HG02885 (cell line): ENCODE results near the gene SLC25A33.
A peak's percentile ranks its signal among the peaks of the same experiment; 100 is the strongest.
"Not testable (repeated sequence)": the region's sequence is repeated elsewhere in the genome, so short reads cannot be mapped to it uniquely, and the experiment has no call there.

Source experiments
- ATAC-seq: cut with Tn5 transposase; IDR thresholded peaks from one replicate; pipeline ENCODE4 v1.9.1; 2021; ENCODE audit warnings: mild to moderate bottlenecking; ENCODE audit not compliant: unreplicated experiment, poor library complexity

SLC25A33 gene

GRCh38 chr1:9538669-9539164 lies 548 bp upstream of the SLC25A33 start:
- ATAC-seq: no peak

DNA sequence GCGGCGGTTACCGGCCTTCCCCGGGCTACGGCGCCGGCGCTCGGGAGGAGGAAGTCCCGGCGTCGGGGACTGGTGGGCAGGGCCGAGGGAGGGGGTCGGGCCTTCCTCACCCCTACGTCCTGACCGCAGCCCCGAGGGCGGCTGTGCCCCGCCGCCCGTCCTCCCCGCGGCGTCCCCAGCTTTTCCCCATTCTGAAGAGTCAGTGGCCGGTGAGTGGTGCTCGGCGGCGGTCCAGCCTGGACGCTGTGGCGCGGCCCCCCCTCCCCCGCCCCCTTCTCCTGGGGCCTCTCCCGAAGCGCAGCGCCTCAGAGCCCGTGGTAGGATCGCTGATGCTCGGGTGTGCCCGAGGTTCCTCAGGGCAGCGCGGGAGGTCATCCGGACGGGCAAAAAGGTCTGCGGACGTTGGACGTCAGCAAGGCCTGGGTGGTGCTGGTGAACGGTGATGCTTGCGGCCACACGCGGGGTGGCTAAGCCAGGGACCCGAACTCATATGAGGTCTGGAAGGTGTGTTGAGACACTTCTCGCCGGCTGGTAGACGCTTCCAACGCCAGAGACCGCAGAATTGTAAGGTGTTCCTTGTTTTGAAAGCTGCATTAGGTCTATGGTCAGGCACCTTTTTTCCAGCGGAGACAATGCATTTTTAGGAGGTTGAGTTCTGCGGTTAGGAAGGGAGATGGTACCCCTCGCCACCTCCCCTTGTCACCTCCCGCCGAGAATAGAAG lies 725 bp downstream of the SLC25A33 start:
- peak; percentile 47 for ATAC-seq

DNA sequence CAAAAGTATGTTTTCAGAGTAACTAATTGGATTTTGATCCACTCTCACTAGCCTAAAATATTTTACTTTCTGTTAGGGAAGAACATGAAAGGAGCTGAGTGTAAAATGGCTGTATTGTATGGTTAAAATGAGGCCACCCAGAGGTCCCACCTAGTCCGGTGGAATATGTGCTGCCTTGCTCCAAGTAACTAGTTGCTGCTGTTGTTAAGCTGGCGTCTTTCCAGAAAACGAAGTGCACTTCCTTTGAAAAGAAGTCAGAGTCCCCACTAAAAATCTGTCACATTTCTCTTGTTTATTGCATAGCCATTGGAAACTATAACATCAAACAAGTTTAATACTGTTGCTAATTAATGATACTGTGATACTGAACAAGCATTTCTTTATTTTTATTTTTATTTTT lies 3.2 kb downstream of the SLC25A33 start:
- no peak for ATAC-seq

DNA sequence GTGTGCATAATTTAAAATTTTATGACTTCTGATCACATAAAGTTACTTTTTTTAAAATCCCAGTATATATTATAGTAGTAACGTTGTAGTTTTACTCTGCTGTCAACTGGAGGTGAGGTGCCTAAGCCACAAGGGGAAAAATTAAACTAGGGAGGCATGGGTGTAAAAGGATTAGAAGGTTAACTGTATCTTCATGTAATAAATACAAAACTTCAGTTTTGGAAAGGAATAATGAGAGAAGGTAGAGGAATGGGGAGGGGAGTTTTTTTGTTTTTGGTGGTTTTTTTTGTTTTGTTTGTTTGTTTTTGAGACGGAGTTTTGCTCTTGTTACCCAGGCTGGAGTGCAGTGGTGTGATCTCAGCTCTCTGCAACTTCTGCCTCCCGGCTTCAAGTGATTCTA lies 5.7 kb downstream of the SLC25A33 start:
- ATAC-seq: no peak

GRCh38 chr1:9549955-9550546 lies 10.8 kb downstream of the SLC25A33 start:
- ATAC-seq: no peak

DNA sequence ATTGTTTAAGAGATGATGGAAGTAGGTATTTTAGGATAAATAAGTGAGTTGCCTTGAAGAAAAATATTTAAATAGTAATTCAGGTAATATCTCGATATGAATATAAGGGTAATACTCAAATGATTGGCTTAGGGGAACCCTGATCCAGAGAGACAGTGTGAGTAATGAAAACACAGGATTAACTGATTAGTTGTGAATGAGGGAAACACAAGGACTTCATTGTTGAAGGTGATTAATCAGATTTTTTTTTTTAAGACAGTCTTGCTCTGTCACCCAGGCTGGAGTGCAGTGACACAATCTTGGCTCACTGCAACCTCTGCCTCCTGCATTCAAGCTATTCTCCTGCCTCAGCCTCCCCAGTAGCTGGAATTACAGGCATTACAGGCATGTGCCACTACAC lies 12.7 kb downstream of the SLC25A33 start:
- no peak for ATAC-seq

DNA sequence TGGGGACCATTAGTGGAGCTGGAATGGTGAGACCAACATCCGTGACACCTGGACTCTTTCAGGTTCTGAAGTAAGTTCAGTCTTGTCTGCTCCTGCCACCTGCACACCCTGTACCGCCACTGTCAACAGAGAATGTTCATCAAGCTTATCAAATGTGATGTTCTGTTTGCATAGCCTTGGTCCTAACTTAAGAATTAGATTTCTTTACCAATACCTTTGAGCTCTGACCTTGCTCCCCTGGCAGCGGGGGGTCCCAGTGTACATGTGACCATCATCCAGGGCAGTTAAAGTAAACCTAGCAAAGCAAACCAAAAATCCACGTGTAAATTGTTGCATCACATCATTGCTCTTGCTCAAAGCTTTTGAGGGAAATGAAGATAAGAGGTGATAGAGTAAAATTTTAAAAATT lies 14.5 kb downstream of the SLC25A33 start:
- no peak for ATAC-seq

DNA sequence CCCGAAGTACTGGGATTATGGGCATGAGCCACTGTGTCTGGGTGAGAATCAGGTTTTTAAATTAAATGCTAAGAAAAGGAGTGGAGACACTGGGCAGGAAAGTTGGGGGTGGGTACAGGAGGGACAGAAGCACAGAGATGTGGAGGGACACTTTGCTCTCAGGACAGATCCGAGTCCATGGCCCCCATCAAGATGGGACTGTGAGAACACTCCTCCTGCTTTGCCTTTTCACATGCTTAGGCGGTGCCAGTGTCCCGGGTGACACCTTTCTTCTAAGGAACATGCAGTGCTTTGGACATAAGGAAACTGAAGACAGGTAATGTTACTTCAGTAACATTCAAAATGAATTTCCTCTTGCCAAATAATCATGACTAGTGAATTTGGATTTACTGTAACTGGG lies 16.7 kb downstream of the SLC25A33 start:
- no peak for ATAC-seq

GRCh38 chr1:9557624-9558023 lies 18.4 kb downstream of the SLC25A33 start:
- ATAC-seq: no peak

- ATAC-seq: no peak
Observed at GRCh38 chr1:9558271-9558945, 19.1 kb downstream of the SLC25A33 start.

- ATAC-seq: no peak
Observed at GRCh38 chr1:9558946-9559545, 19.8 kb downstream of the SLC25A33 start.

DNA sequence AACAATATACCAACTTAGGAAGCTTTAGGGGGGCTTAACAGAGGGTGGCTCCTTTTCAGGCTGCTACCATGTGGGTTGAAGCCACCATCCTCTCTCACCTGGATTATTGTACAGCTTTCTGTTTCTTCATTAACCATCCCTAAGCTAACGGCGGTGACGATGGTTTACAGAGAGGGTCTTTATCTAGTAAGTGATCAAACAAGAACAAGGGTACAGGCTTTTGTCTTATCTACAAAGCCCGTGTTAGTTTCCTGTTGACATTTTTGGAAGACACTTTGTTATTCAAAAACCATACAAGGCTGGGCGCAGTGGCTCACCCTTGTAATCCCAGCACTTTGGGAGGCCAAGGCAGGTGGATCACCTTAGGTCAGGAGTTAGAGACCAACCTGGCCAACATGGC lies 20.4 kb downstream of the SLC25A33 start:
- ATAC-seq: no peak

- not testable (repeated sequence) for ATAC-seq
Observed at GRCh38 chr1:9560090-9560489, 20.8 kb downstream of the SLC25A33 start.

GRCh38 chr1:9561429-9561828 lies 22.2 kb downstream of the SLC25A33 start:
- no peak for ATAC-seq

DNA sequence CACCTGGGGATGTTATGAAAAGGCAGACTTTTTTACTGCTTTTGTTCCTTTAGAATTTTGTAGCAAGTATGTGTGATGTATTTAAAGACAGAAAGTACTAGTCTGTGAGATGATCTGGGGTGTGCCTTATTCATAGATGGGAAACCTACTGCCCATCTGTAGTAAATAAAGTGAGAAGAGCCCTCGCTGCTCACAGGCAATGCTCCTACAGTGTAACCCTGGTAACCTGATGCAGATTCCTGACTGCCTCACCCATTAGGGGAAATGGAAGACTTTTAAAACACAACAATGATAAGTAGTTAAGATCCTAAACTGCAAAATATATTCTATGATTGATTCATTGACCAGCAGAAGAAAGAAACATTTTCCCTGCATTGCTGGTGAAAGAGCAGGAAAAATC lies 30.0 kb downstream of the SLC25A33 start:
- ATAC-seq: no peak

DNA sequence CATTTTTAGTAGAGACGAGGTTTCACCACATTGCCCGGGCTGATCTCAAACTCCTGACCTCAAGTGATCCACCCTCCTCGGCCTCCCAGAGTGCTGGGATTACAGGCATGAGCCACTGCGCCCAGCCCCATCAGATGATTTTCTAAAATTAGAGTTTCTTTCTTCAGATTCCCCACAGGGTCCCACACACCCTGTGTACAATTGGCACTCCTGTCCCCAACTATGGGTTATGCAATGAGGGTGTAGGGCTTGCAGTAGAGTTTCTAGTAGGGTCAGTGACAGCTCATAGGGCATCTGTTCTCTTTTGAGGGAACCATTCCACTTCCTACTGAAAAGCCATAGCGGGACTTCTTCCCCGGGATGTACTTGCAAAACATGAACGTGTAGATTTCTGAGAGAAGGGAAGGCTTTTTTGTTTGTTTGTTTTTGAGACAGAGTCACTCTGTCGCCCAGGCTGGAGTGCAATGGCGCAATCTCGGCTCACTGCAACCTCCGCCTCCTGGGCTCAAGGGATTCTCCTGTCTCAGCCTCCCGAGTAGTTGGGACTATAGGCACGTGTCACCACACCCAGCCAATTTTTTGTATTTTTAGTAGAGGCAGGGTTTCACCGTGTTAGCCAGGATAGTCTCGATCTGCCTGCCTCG lies 31.7 kb downstream of the SLC25A33 start:
- ATAC-seq: not testable (repeated sequence)

DNA sequence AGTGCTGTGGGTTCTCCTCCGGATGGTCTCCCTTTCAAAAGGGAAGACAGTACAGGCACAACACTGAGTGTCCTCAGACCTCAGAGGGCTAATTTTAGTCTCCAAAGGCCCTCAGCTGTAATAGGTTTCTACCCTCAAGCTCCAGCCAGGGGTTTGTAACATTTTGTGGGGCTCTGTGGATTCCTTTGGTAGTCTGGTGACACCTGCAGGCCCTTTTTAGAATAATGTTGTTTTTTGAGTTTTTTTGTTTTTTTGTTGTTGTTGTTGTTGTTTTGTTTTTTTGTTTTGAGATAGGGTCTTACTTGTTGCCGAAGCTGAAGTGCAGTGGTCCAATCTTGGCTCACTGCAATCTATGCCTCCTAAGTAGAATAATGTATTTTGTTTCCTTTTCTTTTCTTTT lies 34.5 kb downstream of the SLC25A33 start:
- ATAC-seq: no peak

GRCh38 chr1:9575486-9575885 lies 36.2 kb downstream of the SLC25A33 start:
- no peak for ATAC-seq

- ATAC-seq: no peak
Observed at GRCh38 chr1:9576903-9577302, 37.6 kb downstream of the SLC25A33 start.

GRCh38 chr1:9577423-9577822 lies 38.2 kb downstream of the SLC25A33 start:
- ATAC-seq: no peak

DNA sequence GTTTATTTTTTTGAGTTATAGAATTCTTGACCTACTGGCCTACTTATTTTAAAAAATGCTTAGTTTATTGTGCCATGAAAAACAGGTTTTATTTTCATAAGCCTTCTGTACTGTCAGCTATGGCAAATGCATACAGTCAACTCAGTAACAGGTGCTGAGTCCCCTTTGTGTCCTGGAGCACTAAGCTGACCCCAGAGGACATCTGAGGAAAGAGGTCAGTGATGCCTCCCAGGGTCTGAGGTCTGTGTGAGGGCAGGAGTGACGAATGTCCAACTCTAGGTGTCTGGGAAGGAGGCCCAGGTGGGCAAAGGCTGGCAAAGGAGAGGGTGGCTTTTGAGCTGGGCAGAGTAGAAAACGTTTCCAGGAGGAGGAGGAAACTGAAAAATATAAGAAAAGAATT lies 41.7 kb downstream of the SLC25A33 start:
- no peak for ATAC-seq
